ENCODE results near the gene IQCH.
A peak's percentile ranks its signal among the peaks of the same experiment; 100 is the strongest.

IQCH gene

GRCh38 chr15:67300266-67301025 is 45.9 kb downstream of the IQCH start:
- no peak for DNase-seq (ENCODE audit: low spot score)

GRCh38 chr15:67303490-67304363 is 49.1 kb downstream of the IQCH start:
- DNase-seq (ENCODE audit: low spot score): no peak

- no peak for DNase-seq (ENCODE audit: low spot score)
These were observed 50.2 kb downstream of the IQCH start for GRCh38 chr15:67304778-67305177.

GRCh38 chr15:67305506-67305905 is 50.9 kb downstream of the IQCH start:
- no peak for DNase-seq (ENCODE audit: low spot score)

- DNase-seq (ENCODE audit: low spot score): no peak
These were observed 52.6 kb downstream of the IQCH start for GRCh38 chr15:67307156-67307555.

- DNase-seq (ENCODE audit: low spot score): no peak
These were observed 53.5 kb downstream of the IQCH start for GRCh38 chr15:67307889-67308597.

GRCh38 chr15:67311731-67312130 is 57.1 kb downstream of the IQCH start:
- DNase-seq (ENCODE audit: low spot score): peak; percentile 61

GRCh38 chr15:67319961-67320360 is 65.4 kb downstream of the IQCH start:
- DNase-seq (ENCODE audit: low spot score): no peak

GRCh38 chr15:67321352-67321751 is 66.8 kb downstream of the IQCH start:
- no peak for DNase-seq (ENCODE audit: low spot score)

- no peak for DNase-seq (ENCODE audit: low spot score)
These were observed 67.9 kb downstream of the IQCH start for GRCh38 chr15:67322481-67322880.

- DNase-seq (ENCODE audit: low spot score): no peak
These were observed 72.7 kb downstream of the IQCH start for GRCh38 chr15:67327312-67327711.

- no peak for DNase-seq (ENCODE audit: low spot score)
These were observed 73.2 kb downstream of the IQCH start for GRCh38 chr15:67327737-67328136.

GRCh38 chr15:67329984-67330733 is 75.6 kb downstream of the IQCH start:
- DNase-seq (ENCODE audit: low spot score): no peak

- DNase-seq (ENCODE audit: low spot score): no peak
These were observed 77.1 kb downstream of the IQCH start for GRCh38 chr15:67331676-67332075.

- no peak for DNase-seq (ENCODE audit: low spot score)
These were observed 80.4 kb downstream of the IQCH start for GRCh38 chr15:67335026-67335425.

GRCh38 chr15:67335534-67336222 is 81.1 kb downstream of the IQCH start:
- DNase-seq (ENCODE audit: low spot score): no peak

GRCh38 chr15:67340630-67341029 is 86.0 kb downstream of the IQCH start:
- no peak for DNase-seq (ENCODE audit: low spot score)

- DNase-seq (ENCODE audit: low spot score): no peak
These were observed 87.0 kb downstream of the IQCH start for GRCh38 chr15:67341539-67341938.

- DNase-seq (ENCODE audit: low spot score): no peak
These were observed 88.6 kb downstream of the IQCH start for GRCh38 chr15:67343206-67343605.

- no peak for DNase-seq (ENCODE audit: low spot score)
These were observed 95.0 kb downstream of the IQCH start for GRCh38 chr15:67349634-67350033.

GRCh38 chr15:67350042-67350441 is 95.5 kb downstream of the IQCH start:
- no peak for DNase-seq (ENCODE audit: low spot score)

Data from D341Med (cell line).